ENCODE measurements around the gene ZNF318.
"Not testable (repeated sequence)": the region's sequence is repeated elsewhere in the genome, so short reads cannot be mapped to it uniquely, and the experiment has no call there.

- TF ChIP-seq, protein P1, sequence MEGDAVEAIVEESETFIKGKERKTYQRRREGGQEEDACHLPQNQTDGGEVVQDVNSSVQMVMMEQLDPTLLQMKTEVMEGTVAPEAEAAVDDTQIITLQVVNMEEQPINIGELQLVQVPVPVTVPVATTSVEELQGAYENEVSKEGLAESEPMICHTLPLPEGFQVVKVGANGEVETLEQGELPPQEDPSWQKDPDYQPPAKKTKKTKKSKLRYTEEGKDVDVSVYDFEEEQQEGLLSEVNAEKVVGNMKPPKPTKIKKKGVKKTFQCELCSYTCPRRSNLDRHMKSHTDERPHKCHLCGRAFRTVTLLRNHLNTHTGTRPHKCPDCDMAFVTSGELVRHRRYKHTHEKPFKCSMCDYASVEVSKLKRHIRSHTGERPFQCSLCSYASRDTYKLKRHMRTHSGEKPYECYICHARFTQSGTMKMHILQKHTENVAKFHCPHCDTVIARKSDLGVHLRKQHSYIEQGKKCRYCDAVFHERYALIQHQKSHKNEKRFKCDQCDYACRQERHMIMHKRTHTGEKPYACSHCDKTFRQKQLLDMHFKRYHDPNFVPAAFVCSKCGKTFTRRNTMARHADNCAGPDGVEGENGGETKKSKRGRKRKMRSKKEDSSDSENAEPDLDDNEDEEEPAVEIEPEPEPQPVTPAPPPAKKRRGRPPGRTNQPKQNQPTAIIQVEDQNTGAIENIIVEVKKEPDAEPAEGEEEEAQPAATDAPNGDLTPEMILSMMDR (IDR thresholded peaks at IDR 0.05): not testable (repeated sequence)
- not testable (repeated sequence) for TF ChIP-seq POLR2A (IDR thresholded peaks at IDR 0.05)
Observed at GRCh38 chr6:43303006-43303405, 66.4 kb downstream of the ZNF318 start.
